Measurements from ENCODE around the gene LNX2.

Gene LNX2

DNA sequence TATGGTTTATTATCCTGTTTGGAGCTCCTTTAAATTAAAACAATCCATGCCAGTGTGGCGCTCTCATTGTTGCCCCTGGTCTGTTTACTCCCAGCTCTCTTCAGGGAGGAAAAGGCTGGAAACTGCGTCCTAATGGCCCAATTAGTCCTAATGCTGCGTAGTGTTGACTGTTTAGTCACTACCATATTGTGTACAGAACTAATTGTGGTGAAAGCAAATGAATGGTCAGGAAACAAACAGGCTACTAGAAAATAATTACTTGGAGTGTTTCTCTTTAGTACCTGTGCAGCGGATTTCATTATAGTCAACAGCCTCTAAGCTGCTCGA is 115.5 kb downstream of the LNX2 start:
- no peak for DNase-seq (ENCODE audit: low read depth in 2 of 2)

DNA sequence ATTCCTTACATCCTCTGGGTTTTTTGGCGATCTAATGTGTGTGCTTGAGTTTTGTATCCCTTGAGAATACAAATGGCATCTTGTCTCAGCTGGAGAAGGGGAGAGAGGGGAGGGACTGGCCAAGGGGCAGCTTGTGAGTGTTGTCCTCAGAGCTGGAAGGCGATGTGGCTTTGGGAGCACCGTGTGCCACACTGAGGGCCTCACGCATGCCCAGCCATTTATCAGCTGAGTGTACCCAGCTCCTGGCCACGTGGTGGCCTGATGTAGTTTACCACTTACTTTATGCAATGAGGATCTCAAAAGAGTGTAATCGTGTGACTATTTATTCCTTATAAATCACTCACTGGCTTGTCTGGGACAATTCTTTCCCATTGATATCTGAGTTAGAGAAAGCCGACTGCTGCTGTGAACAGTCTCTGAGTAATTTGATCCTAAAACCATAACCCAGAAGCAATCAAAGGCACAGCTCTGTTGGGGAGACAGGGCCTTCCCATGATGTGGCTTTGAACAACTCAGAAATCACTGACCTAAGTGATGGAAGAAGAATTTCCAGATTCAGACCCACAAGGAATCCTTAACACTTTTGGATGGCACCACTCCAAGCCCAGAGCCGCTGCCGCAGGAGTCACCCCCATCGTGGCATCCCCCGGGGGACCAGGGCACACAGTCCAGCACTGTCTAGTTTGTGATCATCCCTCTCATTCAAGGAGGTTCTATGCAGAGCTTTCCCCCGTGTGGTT is 116.0 kb downstream of the LNX2 start:
- DNase-seq (ENCODE audit: low read depth in 2 of 2): no peak

DNA sequence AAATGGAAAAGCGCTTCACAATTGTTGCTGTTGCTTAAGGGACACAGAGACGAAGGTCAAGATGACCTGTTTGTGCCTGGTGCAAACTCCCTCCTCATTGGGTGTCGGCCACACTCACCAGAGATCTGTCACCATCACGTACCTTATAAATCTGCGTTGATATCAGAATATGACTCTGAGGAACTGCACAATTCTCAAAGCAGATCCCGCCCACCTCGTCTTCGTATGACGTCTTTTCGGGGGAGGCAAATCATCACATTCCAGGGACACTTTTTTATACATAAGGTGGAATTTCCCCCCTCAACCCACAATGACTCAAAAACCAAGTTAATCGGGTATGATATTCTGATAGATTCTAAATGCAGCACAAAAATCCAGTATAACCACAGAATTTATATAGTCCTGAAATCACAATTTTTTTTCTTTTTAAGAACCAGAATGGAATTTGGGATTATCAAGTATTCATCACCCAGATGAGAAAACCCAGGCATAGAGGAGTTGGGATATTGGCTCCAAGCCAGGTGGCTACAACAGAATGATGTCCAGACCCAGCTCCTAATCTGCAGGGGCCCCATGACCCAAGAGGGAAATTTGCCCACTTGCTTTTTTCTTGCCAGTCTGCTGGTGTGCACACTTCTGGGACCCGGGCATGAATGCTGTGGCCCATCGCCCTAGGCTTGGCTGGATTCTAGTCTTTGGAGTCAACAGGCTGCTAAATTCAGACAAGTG is 119.4 kb downstream of the LNX2 start:
- DNase-seq (ENCODE audit: low read depth in 2 of 2): no peak

DNA sequence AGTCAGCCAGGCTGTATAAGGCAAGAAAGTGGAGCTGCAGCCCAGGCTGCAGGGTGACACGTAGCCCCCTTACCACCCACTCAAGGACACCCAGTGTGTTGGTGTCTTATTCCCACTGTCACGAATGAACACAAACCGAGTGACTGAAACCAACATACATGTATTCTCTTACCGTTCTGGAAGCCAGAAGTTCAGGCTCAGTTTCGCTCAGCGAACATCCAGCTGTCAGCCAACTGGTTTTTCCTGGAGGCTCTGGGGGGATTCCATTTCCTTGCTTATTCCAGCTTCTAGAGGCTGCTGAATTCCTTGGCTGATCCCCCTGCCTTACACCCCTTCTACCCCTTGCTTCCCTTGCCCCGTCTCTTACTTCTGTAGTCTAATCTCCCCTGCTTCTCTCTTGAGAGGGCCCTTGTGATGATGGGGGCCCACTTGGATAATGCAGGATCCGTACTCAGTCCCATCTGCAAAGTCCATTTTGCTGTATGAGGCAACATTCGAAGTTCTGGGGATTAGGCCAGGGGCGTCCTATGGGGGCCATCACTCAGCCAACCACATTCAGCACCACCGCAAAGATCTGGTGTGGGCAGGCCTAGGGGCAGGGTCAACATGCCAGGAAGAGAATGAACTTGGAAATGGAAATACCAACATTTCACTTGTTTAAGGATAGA is 122.6 kb downstream of the LNX2 start:
- no peak for DNase-seq (ENCODE audit: low read depth in 2 of 2)

DNA sequence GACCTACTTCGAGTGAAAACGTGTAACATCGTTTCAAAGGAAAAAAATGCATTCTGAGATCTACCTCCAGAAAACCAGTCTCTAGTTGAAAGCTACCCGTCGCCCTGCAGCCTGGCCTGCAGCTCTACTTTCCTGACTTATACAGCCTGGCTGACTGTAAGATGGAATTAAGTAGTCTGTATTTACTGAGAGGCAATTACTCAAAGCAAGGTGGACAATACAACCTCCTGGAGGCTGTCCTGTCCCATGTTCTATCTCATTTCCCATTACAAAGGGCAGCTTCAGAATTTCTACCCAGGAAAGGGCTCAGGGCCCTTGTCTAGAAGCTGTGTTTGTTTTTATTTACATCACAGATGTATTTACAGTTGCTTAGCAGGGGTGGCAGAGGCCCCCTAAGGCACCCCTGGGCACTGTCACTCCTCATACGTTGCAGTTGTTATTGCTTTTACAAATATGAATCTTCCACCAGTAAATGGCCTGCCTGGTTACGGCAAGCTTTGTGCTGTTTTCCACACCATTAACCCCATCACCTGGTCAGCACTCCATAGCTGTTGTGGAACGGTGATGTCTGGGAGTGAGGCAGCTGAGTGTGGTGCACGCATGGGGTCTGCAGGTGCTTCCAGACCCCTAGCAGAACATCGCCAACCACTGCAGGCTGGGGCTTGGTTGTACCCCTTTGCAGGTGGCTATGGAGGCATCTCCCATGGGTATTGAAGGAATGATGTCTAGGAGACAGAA is 123.6 kb downstream of the LNX2 start:
- DNase-seq (ENCODE audit: low read depth in 2 of 2): no peak

DNA sequence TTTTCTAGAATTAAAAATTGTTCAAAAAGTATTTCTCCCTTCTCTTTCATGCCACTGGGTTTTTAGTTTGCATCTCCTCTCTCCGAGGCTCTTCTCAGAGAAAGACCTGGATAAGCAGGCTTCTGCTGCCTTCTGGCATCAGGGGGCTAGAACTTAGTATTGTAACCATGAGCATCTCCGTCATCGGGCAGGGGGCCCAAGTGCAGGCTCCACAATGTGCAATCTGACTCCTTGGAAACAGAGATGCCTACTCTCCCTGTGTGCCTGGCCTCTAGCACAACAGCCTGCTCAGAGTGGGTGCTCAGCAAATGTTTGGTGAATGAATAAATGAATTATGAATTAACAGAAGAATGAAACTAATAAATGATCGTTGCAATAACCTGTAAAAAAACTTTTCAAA is 124.3 kb downstream of the LNX2 start:
- DNase-seq (ENCODE audit: low read depth in 2 of 2): no peak
